HepG2 (cell line): Measurements from ENCODE around the gene RPS27A. TPM values are rescaled to one million over a fixed set of nuclear protein-coding genes. Genes with fewer than 3 reads are reported as not detected.
A peak's percentile ranks its signal among the peaks of the same experiment; 100 is the strongest.

Experiments
- BRD4 ChIP-seq: sonication (generic); formaldehyde crosslinking; IDR thresholded peaks from 2 replicates; pipeline ENCODE4 v1.4.0; 2020; ENCODE audit warnings: missing genetic modification reagents
- DR1 ChIP-seq: sonication (generic); formaldehyde crosslinking; IDR thresholded peaks from 2 replicates; pipeline ENCODE4 v1.8.0; 2021; ENCODE audit warnings: mild to moderate bottlenecking, missing genetic modification reagents, inconsistent platforms
- HOXA3 ChIP-seq: sonication (generic); formaldehyde crosslinking; IDR thresholded peaks from 2 replicates; pipeline ENCODE4 v1.5.0; 2020; ENCODE audit warnings: missing genetic modification reagents
- KDM2A ChIP-seq: sonication (generic); formaldehyde crosslinking; IDR thresholded peaks from 2 replicates; pipeline ENCODE4 v1.4.0; 2020; ENCODE audit warnings: low read depth, missing genetic modification reagents, borderline replicate concordance
- KMT2A ChIP-seq: sonication (generic); formaldehyde crosslinking; IDR thresholded peaks from 2 replicates; pipeline ENCODE4 v1.4.0; 2020; ENCODE audit warnings: missing genetic modification reagents
- LRRFIP1 ChIP-seq: sonication (generic); formaldehyde crosslinking; conservative IDR thresholded peaks from 2 replicates; pipeline ENCODE4 v1.4.0; 2020; ENCODE audit warnings: missing genetic modification reagents
- MEF2D ChIP-seq: sonication (generic); formaldehyde crosslinking; IDR thresholded peaks from 2 replicates; pipeline ENCODE4 v1.5.1; 2020; ENCODE audit warnings: mild to moderate bottlenecking, missing genetic modification reagents
- PAWR ChIP-seq: sonication (generic); formaldehyde crosslinking; IDR thresholded peaks from 2 replicates; pipeline ENCODE4 v1.4.0; 2020; ENCODE audit warnings: missing genetic modification reagents, mild to moderate bottlenecking, borderline replicate concordance
- SOX6 ChIP-seq, 2 experiments: fragments of 450-650 bp in 1 of 2; sonication (generic) in 1 of 2; formaldehyde crosslinking in 1 of 2; IDR thresholded peaks; 2 replicates each; pipeline versions ENCODE4 v1.4.0 to v1.6.1; 2017 to 2020; ENCODE audit warnings: antibody characterized with exemption in 1 of 2, mild to moderate bottlenecking in 1 of 2, missing genetic modification reagents in 1 of 2
- TSC22D2 ChIP-seq: sonication (generic); formaldehyde crosslinking; IDR thresholded peaks from 2 replicates; pipeline ENCODE4 v1.5.1; 2020; ENCODE audit warnings: missing genetic modification reagents, mild to moderate bottlenecking, borderline replicate concordance
- UBTF ChIP-seq: sonication (generic); formaldehyde crosslinking; IDR thresholded peaks from 2 replicates; pipeline ENCODE4 v1.4.0; 2020; ENCODE audit warnings: mild to moderate bottlenecking, missing genetic modification reagents
- ZBTB42 ChIP-seq: sonication (generic); formaldehyde crosslinking; IDR thresholded peaks from 2 replicates; pipeline ENCODE4 v1.5.0; 2020; ENCODE audit warnings: mild to moderate bottlenecking, missing genetic modification reagents
- ZNF12 ChIP-seq: sonication (generic); formaldehyde crosslinking; IDR thresholded peaks from 2 replicates; pipeline ENCODE4 v1.5.0; 2020; ENCODE audit warnings: missing genetic modification reagents
- ZNF260 ChIP-seq: sonication (generic); formaldehyde crosslinking; IDR thresholded peaks from 2 replicates; pipeline ENCODE4 v1.4.0; 2020; ENCODE audit warnings: missing genetic modification reagents, low read depth, mild to moderate bottlenecking, borderline replicate concordance
- ZNF512 ChIP-seq: sonication (generic); formaldehyde crosslinking; IDR thresholded peaks from 2 replicates; pipeline ENCODE4 v1.4.0; 2020; ENCODE audit warnings: mild to moderate bottlenecking, missing genetic modification reagents
- ZNF547 ChIP-seq: sonication (generic); formaldehyde crosslinking; IDR thresholded peaks from 2 replicates; pipeline ENCODE4 v1.5.1; 2020; ENCODE audit warnings: mild to moderate bottlenecking, missing genetic modification reagents
- ZNF562 ChIP-seq: sonication (generic); formaldehyde crosslinking; IDR thresholded peaks from 2 replicates; pipeline ENCODE4 v1.8.0; 2022; ENCODE audit warnings: missing genetic modification reagents, borderline replicate concordance
- ZNF589 ChIP-seq: sonication (generic); formaldehyde crosslinking; conservative IDR thresholded peaks from 2 replicates; pipeline ENCODE4 v1.8.0; 2022; ENCODE audit warnings: mild to moderate bottlenecking, moderate library complexity, missing genetic modification reagents
- ZNF660 ChIP-seq: sonication (generic); formaldehyde crosslinking; IDR thresholded peaks from 2 replicates; pipeline ENCODE4 v1.5.1; 2020; ENCODE audit warnings: mild to moderate bottlenecking, low read depth, missing genetic modification reagents, borderline replicate concordance
- ZNF773 ChIP-seq: sonication (generic); formaldehyde crosslinking; IDR thresholded peaks from 2 replicates; pipeline ENCODE4 v1.4.0; 2020; ENCODE audit warnings: missing genetic modification reagents, borderline replicate concordance
- ZNF777 ChIP-seq: sonication (generic); formaldehyde crosslinking; IDR thresholded peaks from 2 replicates; pipeline ENCODE4 v1.4.0; 2020; ENCODE audit warnings: missing genetic modification reagents
- ZNF878 ChIP-seq: sonication (generic); formaldehyde crosslinking; IDR thresholded peaks from 2 replicates; pipeline ENCODE4 v1.8.1; 2023; ENCODE audit warnings: mild to moderate bottlenecking, missing genetic modification reagents, moderate library complexity
- ZSCAN21 ChIP-seq: sonication (generic); formaldehyde crosslinking; IDR thresholded peaks from 2 replicates; pipeline ENCODE4 v1.8.0; 2022; ENCODE audit warnings: mild to moderate bottlenecking, missing genetic modification reagents, moderate library complexity, borderline replicate concordance
- polyA plus RNA-seq, 8 experiments: library from polyadenylated mRNA; depleted of rRNA in 3 of 8; stranded (reverse) in 7 of 8; unstranded in 1 of 8; fragments of >200 nt; fragmentation: Illumina TruSeq in 4 of 8; extraction: Trizol in 4 of 8; gene quantifications; 2 replicates each; pipeline versions ENCODE4 v1.2.1 to v1.2.3, GENCODE V29; 2011 to 2016; ENCODE audit warnings: low read depth in 4 of 8, missing spikeins in 1 of 8, mixed read lengths in 1 of 8; ENCODE audit not compliant: insufficient read depth in 1 of 8
- total RNA-seq, 5 experiments: library from RNA; depleted of rRNA; stranded (reverse); fragments of >200 nt; fragmentation: Illumina TruSeq; extraction: Trizol; gene quantifications; 2 replicates each; pipeline ENCODE4 v1.2.3, GENCODE V29; 2016; ENCODE audit warnings: low read depth in 1 of 5

RPS27A gene
- total and polyA plus RNA-seq, 2 of the 13 experiments (the other 11 are each of a cell fraction or from before 2014, with no cell fraction given) = 2,779 to 3,269 TPM

GRCh38 chr2:55268907-55269644 lies 36.6 kb downstream of the RPS27A start, which contains the start of gene MTIF2 (continued):
- TF ChIP-seq PAWR (CRISPR knock-in tag) (peak; percentile 80), ZNF512 (CRISPR knock-in tag) (peak; percentile 100), DR1 (CRISPR knock-in tag) (peak; percentile 91; the same call in 1 of the 2 replicates), ZSCAN21 (CRISPR knock-in tag) (peak; percentile 94), ZNF589 (CRISPR knock-in tag) (peak; percentile 82; the same call in 1 of the 2 replicates), LRRFIP1 (CRISPR knock-in tag) (0 out of 2 replicates have a peak, but pooled peaks have one; percentile 62), ZNF12 (no peak; the same call in 1 of the 2 replicates), ZNF260 (CRISPR knock-in tag) (0 out of 2 replicates have a peak, but pooled peaks have one; percentile 83), ZNF777 (CRISPR knock-in tag) (peak; percentile 71; the same call in 1 of the 2 replicates), BRD4 (CRISPR knock-in tag) (peak; percentile 98), ZNF562 (CRISPR knock-in tag) (no peak), TSC22D2 (no peak; the same call in 1 of the 2 replicates), ZNF773 (CRISPR knock-in tag) (peak; percentile 80; the same call in 1 of the 2 replicates), UBTF (peak; percentile 100), SOX6 (IDR thresholded peaks at IDR 0.05) (no peak), SOX6 (CRISPR knock-in tag; IDR thresholded peaks at IDR 0.05) (peak; percentile 85), KMT2A (CRISPR knock-in tag) (peak; percentile 100), HOXA3 (CRISPR knock-in tag) (peak; percentile 98), MEF2D (CRISPR knock-in tag) (peak; percentile 92), ZNF660 (CRISPR knock-in tag) (no peak; the same call in 1 of the 2 replicates), ZNF547 (CRISPR knock-in tag) (peak; percentile 96), KDM2A (CRISPR knock-in tag) (peak; percentile 99), ZBTB42 (CRISPR knock-in tag) (peak; percentile 96; the same call in 1 of the 2 replicates), ZNF878 (peak; percentile 99)
